H1 (cell line): ENCODE measurements around the gene AIPL1. TPM values are rescaled to one million over a fixed set of nuclear protein-coding genes. Genes with fewer than 3 reads are reported as not detected.

Source experiments
- CTCF ChIA-PET: fragments of 300-600 bp; sonication (Branson Sonifier 250); formaldehyde crosslinking; loops from one replicate; lab custom pipeline; 2021; ENCODE audit not compliant: partially characterized antibody; lab: Charles Lee
- POLR2A ChIA-PET: fragments of 300-600 bp; sonication (Branson Sonifier 250); formaldehyde crosslinking; loops from one replicate; lab custom pipeline; 2021; ENCODE audit warnings: inconsistent platforms; ENCODE audit not compliant: partially characterized antibody; lab: Charles Lee
- DNase-seq, 2 experiments: peaks; one replicate each; pipeline versions ENCODE4 v3.0.0 to v3.0.0-alpha.2; 2010 to 2022; ENCODE audit warnings: low spot score in 2 of 2, low read depth in 1 of 2, mixed read lengths in 1 of 2
- FAIRE-seq: peaks from 2 replicates; lab custom pipeline; 2011; peaks lifted over from hg19 to GRCh38; lab: Jason Lieb, UNC
- H2AFZ ChIP-seq: 2 replicates; pipeline ENCODE4 v1.8.1; 2012; ENCODE audit warnings: low read length, inconsistent platforms
- H2AK5ac ChIP-seq: 2 replicates; pipeline ENCODE4 v1.6.1; 2013; ENCODE audit warnings: low read depth, low read length
- H2BK120ac ChIP-seq: replicated peaks from 2 replicates; pipeline ENCODE3; 2013; ENCODE audit warnings: low read depth, low read length, inconsistent platforms
- H2BK12ac ChIP-seq: 2 replicates; pipeline ENCODE4 v1.6.1; 2013; ENCODE audit warnings: low read depth, low read length
- H2BK15ac ChIP-seq: 2 replicates; pipeline ENCODE4 v1.6.1; 2013; ENCODE audit warnings: low read length
- H2BK20ac ChIP-seq: 2 replicates; pipeline ENCODE4 v1.6.1; 2013; ENCODE audit warnings: low read length
- H2BK5ac ChIP-seq: 2 replicates; pipeline ENCODE4 v1.6.1; 2013; ENCODE audit warnings: low read depth, low read length
- H3K14ac ChIP-seq: 2 replicates; pipeline ENCODE4 v1.6.1; 2013; ENCODE audit warnings: inconsistent platforms; ENCODE audit not compliant: insufficient read length
- H3K18ac ChIP-seq: 2 replicates; pipeline ENCODE4 v1.6.1; 2013; ENCODE audit warnings: low read length; ENCODE audit errors: extremely low read depth
- H3K23ac ChIP-seq: 2 replicates; pipeline ENCODE4 v1.6.1; 2013; ENCODE audit warnings: inconsistent platforms; ENCODE audit not compliant: insufficient read length
- H3K23me2 ChIP-seq: 2 replicates; pipeline ENCODE4 v1.6.1; 2013; ENCODE audit warnings: low read depth, low read length
- H3K27ac ChIP-seq: 2 replicates; pipeline ENCODE4 v1.6.1; 2011; ENCODE audit warnings: low read depth, low read length, inconsistent platforms
- H3K27me3 ChIP-seq, 4 experiments: replicated peaks in 1 of 4; 1 replicate in 1 of 4; 2 replicates in 3 of 4; pipeline versions ENCODE4 v1.6.1 to v1.8.1; 2011 to 2013; ENCODE audit warnings: low read length in 3 of 4, mild to moderate bottlenecking in 3 of 4, inconsistent platforms in 2 of 4, mixed read lengths in 2 of 4, moderate library complexity in 1 of 4; ENCODE audit not compliant: control insufficient read depth in 3 of 4, insufficient read depth in 3 of 4; ENCODE audit errors: extremely low read depth in 1 of 4
- H3K36me3 ChIP-seq, 4 experiments: 2 replicates each; pipeline versions ENCODE4 v1.6.1 to v1.8.1; 2011 to 2013; ENCODE audit warnings: mild to moderate bottlenecking in 4 of 4, low read length in 3 of 4, moderate library complexity in 2 of 4, control low read depth in 1 of 4, inconsistent platforms in 1 of 4; ENCODE audit not compliant: insufficient read depth in 4 of 4, control insufficient read depth in 2 of 4
- H3K4ac ChIP-seq: replicated peaks from 2 replicates; pipeline ENCODE3; 2013; ENCODE audit warnings: low read length, low read depth, mixed read lengths, inconsistent platforms; ENCODE audit not compliant: insufficient read length
- H3K4me1 ChIP-seq, 4 experiments: replicated peaks in 1 of 4; 1 replicate in 1 of 4; 2 replicates in 3 of 4; pipeline versions ENCODE4 v1.6.1 to v1.8.1; 2011 to 2013; ENCODE audit warnings: low read length in 3 of 4, inconsistent platforms in 2 of 4, mixed read lengths in 1 of 4; ENCODE audit not compliant: insufficient read depth in 4 of 4, control insufficient read depth in 3 of 4
- H3K4me2 ChIP-seq, 2 experiments: 2 replicates each; pipeline versions ENCODE4 v1.6.1 to v1.8.1; 2011 to 2013; ENCODE audit warnings: low read depth in 2 of 2, low read length in 2 of 2, control low read depth in 1 of 2, inconsistent platforms in 1 of 2, mild to moderate bottlenecking in 1 of 2; ENCODE audit not compliant: insufficient read depth in 1 of 2
- H3K4me3 ChIP-seq, 4 experiments: fragments of 200-600, 300-600 bp in 1 of 4; sonication (generic), shearing (Covaris generic), sonication (Bioruptor Twin) in 1 of 4; 2 replicates each; pipeline versions ENCODE4 v1.5.1 to v1.8.1; 2011 to 2016; ENCODE audit warnings: low read length in 4 of 4, low read depth in 3 of 4, control low read depth in 2 of 4, inconsistent platforms in 2 of 4, mild to moderate bottlenecking in 2 of 4, mixed read lengths in 1 of 4, moderate library complexity in 1 of 4; ENCODE audit not compliant: insufficient read depth in 2 of 4; ENCODE audit errors: extremely low read depth in 1 of 4
- H3K56ac ChIP-seq: replicated peaks from 2 replicates; pipeline ENCODE3; 2013; ENCODE audit warnings: low read depth, mild to moderate bottlenecking, mixed read lengths, low read length, inconsistent platforms; ENCODE audit not compliant: insufficient read length
- H3K79me1 ChIP-seq: 2 replicates; pipeline ENCODE4 v1.6.1; 2013; ENCODE audit warnings: low read depth, low read length, control low read depth
- H3K79me2 ChIP-seq, 2 experiments: 2 replicates each; pipeline versions ENCODE4 v1.6.1 to v1.8.1; 2012 to 2013; ENCODE audit warnings: low read length in 2 of 2, mild to moderate bottlenecking in 2 of 2, inconsistent platforms in 1 of 2; ENCODE audit not compliant: insufficient read depth in 2 of 2, control insufficient read depth in 1 of 2
- H3K9ac ChIP-seq, 4 experiments: replicated peaks in 1 of 4; 1 replicate in 1 of 4; 2 replicates in 3 of 4; pipeline versions ENCODE4 v1.6.1 to v1.8.1; 2011 to 2013; ENCODE audit warnings: low read depth in 3 of 4, low read length in 3 of 4, control low read depth in 2 of 4, mild to moderate bottlenecking in 2 of 4, moderate library complexity in 2 of 4, inconsistent platforms in 1 of 4; ENCODE audit errors: extremely low read depth in 1 of 4
- H3K9me3 ChIP-seq, 2 experiments: 2 replicates each; pipeline versions ENCODE4 v1.6.1 to v1.8.1; 2012 to 2013; ENCODE audit warnings: mild to moderate bottlenecking in 2 of 2, moderate library complexity in 2 of 2, control low read depth in 1 of 2, inconsistent platforms in 1 of 2, low read depth in 1 of 2, low read length in 1 of 2, mixed read lengths in 1 of 2; ENCODE audit not compliant: insufficient read depth in 2 of 2
- H4K20me1 ChIP-seq, 2 experiments: replicated peaks in 1 of 2; 2 replicates each; pipeline versions ENCODE3 to v1.8.1; 2011 to 2013; ENCODE audit warnings: inconsistent platforms in 2 of 2, low read length in 2 of 2, mild to moderate bottlenecking in 1 of 2; ENCODE audit not compliant: insufficient read depth in 2 of 2, control insufficient read depth in 1 of 2
- H4K5ac ChIP-seq: 2 replicates; pipeline ENCODE4 v1.6.1; 2013; ENCODE audit warnings: low read length, low read depth, mixed read lengths, inconsistent platforms; ENCODE audit not compliant: insufficient read length
- H4K8ac ChIP-seq: 2 replicates; pipeline ENCODE4 v1.8.0; 2013; ENCODE audit warnings: mild to moderate bottlenecking, moderate library complexity, low read length, inconsistent platforms; ENCODE audit not compliant: insufficient read depth; ENCODE audit errors: extremely low read depth
- H4K91ac ChIP-seq: replicated peaks from 2 replicates; pipeline ENCODE3; 2013; ENCODE audit warnings: low read length, mixed read lengths, inconsistent platforms; ENCODE audit not compliant: insufficient read length
- CHD2 ChIP-seq: IDR thresholded peaks from 2 replicates; pipeline ENCODE4 v1.6.1; 2012; ENCODE audit warnings: low read length, improper control_type of control experiment
- CTBP2 ChIP-seq: IDR thresholded peaks from 2 replicates; pipeline ENCODE4 v1.7.0; 2011; ENCODE audit warnings: borderline replicate concordance, mild to moderate bottlenecking, moderate library complexity, mixed read lengths, low read length; ENCODE audit not compliant: insufficient read depth, insufficient read length
- GTF2F1 ChIP-seq: IDR thresholded peaks from 2 replicates; pipeline ENCODE4 v1.6.1; 2012; ENCODE audit warnings: low read depth, low read length, improper control_type of control experiment, borderline replicate concordance
- HDAC6 ChIP-seq: IDR thresholded peaks from one replicate; pipeline ENCODE4 v1.7.1; 2012; ENCODE audit warnings: low read depth, mild to moderate bottlenecking, inconsistent platforms, low read length, moderate library complexity
- JUND ChIP-seq: IDR thresholded peaks from 2 replicates; pipeline ENCODE4 v1.6.1; 2011; ENCODE audit warnings: mild to moderate bottlenecking, improper control_type of control experiment, low read length
- KDM4A ChIP-seq: IDR thresholded peaks from one replicate; pipeline ENCODE4 v1.7.1; 2012; ENCODE audit warnings: low read depth, mild to moderate bottlenecking, moderate library complexity, low read length, inconsistent platforms; ENCODE audit not compliant: severe bottlenecking
- KDM5A ChIP-seq: fragments of 200-600 bp; IDR thresholded peaks from 2 replicates; pipeline ENCODE4 v1.7.1; 2012; ENCODE audit warnings: mild to moderate bottlenecking, low read length, inconsistent platforms, mixed read lengths
- POU5F1 ChIP-seq: IDR thresholded peaks from 2 replicates; pipeline ENCODE4 v1.6.1; 2011; ENCODE audit warnings: low read depth, mild to moderate bottlenecking, low read length, moderate library complexity
- SAP30 ChIP-seq: fragments of 300-600 bp; sonication (generic); IDR thresholded peaks from 2 replicates; pipeline ENCODE4 v1.7.1; 2012; ENCODE audit warnings: low read length, moderate library complexity, mild to moderate bottlenecking, inconsistent platforms; ENCODE audit not compliant: insufficient read depth, insufficient replicate concordance
- WGBS, 2 experiments: shearing (Covaris generic) in 1 of 2; methylation state at CpG; one replicate each; pipeline versions ENCODE4 v1.1.6 to v1.1.7; 2013 to 2015; ENCODE audit warnings: low lambda C conversion rate in 2 of 2, mixed read lengths in 2 of 2, inconsistent platforms in 1 of 2, low coverage in 1 of 2, missing lambda C conversion rate in 1 of 2; ENCODE audit not compliant: insufficient replicate concordance in 2 of 2, insufficient coverage in 1 of 2, insufficient read length in 1 of 2; ENCODE audit errors: extremely low coverage in 1 of 2, missing lambda C conversion rate in 1 of 2; 5-methylcytosine and 5-hydroxymethylcytosine counted together
- polyA plus RNA-seq, 7 experiments: library from polyadenylated mRNA; depleted of rRNA in 3 of 7; stranded (reverse) in 5 of 7; unstranded in 2 of 7; fragments of >200 nt in 5 of 7; fragments of 200-250 nt in 2 of 7; gene quantifications; 1 replicate in 5 of 7; 2 replicates in 1 of 7; 4 replicates in 1 of 7; pipeline versions ENCODE4 v1.2.1 to v1.2.3, GENCODE V29; 2011 to 2013; ENCODE audit warnings: missing spikeins in 2 of 7, mixed read lengths in 2 of 7
- total RNA-seq: library from RNA; stranded (reverse); fragmentation: NEBNext Ultra II Directional; extraction: Animal tissue kit (Norgen Biotek cat#: 25700); gene quantifications from 2 replicates; pipeline ENCODE4 v1.2.1, GENCODE V29; 2021
- TF ChIP-seq, protein P1 (sequence below): IDR thresholded peaks from 2 replicates; pipeline ENCODE4 v1.6.1; 2011; ENCODE audit warnings: low read depth, mild to moderate bottlenecking, low read length; ENCODE audit not compliant: insufficient read depth
- TF ChIP-seq, protein P2 (sequence below), 3 experiments: IDR thresholded peaks; 1 replicate in 2 of 3; 2 replicates in 1 of 3; pipeline versions ENCODE4 v1.5.1 to v1.6.1; 2011; ENCODE audit warnings: low read length in 3 of 3, mild to moderate bottlenecking in 3 of 3, inconsistent platforms in 2 of 3, low read depth in 1 of 3, moderate library complexity in 1 of 3; ENCODE audit not compliant: insufficient read depth in 1 of 3; ENCODE audit errors: control extremely low read depth in 1 of 3

Gene AIPL1
- total and polyA plus RNA-seq, 2 of the 8 experiments (the other 6 are each of a cell fraction or from before 2014, with no cell fraction given) = 0.56 to 0.71 TPM

DNA sequence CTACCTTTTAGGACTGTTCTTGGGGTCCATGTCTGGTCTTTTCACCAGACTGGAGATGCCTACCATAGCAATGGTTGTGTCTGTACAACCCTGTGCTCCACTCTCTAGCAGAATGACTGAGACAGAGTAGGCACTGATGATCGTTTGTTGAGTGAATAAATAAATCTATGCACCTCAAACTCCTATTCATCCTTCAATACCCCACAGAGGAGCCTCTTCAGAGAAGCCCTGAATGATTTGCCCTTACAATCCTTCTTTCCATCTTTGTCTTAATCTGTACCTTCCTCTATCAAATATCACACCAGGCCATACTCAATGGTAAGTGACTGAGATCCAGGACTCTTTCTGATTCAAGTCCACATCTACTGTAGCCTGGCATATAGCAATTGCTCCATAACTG, 32.6 kb upstream of the AIPL1 start:
- ChIA-PET CTCF (interaction anchor here (0.7 to 2.0 kb wide), 2 partner anchors 12 to 36 kb away, joined by 3 to 10 read pairs; no protein-coding TSS in a partner anchor), POLR2A (interaction anchor here (1.4 kb wide), 1 partner anchor 24 kb away, joined by 5 read pairs; no protein-coding TSS in a partner anchor)
- Histone ChIP-seq H2AK5ac (no peak overlapping the region), H3K56ac (no peak overlapping the region), H2BK120ac (no peak overlapping the region), H3K79me1 (no peaks in the 10 kb centered on the region), H2BK20ac (no peak overlapping the region), H2BK5ac (no peak overlapping the region), H3K9ac (no peak overlapping the region), H3K4me1 (peaks cover 0 to 16% (median 6%) of the 10 kb centered on the region in 4 experiments; a peak in 4 of 7 replicates), H3K18ac (no peak overlapping the region), H3K4me2 (no peak overlapping the region), H3K79me2 (no peaks in the 10 kb centered on the region), H3K36me3 (no peaks in the 10 kb centered on the region), H2BK15ac (no peak overlapping the region), H2BK12ac (no peak overlapping the region), H3K14ac (no peak overlapping the region), H4K5ac (no peak overlapping the region), H3K27me3 (no peaks in the 10 kb centered on the region), H3K27ac (no peak overlapping the region), H4K8ac (no peak overlapping the region), H4K91ac (peak overlapping the region; percentile 0), H4K20me1 (no peaks in the 10 kb centered on the region), H3K23me2 (no peaks in the 10 kb centered on the region), H3K23ac (no peak overlapping the region), H3K4me3 (no peak overlapping the region), H3K4ac (no peak overlapping the region), H2AFZ (no peak overlapping the region), H3K9me3 (no peaks in the 10 kb centered on the region)
- FAIRE-seq = no peak
- 83% methylated on average over 1 of the region's 1 CpG; no CpG with 5 or more reads in 1 of the 2 experiments for WGBS, 2 experiments
- DNase-seq = no peak
- TF ChIP-seq, protein P1, sequence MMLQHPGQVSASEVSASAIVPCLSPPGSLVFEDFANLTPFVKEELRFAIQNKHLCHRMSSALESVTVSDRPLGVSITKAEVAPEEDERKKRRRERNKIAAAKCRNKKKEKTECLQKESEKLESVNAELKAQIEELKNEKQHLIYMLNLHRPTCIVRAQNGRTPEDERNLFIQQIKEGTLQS = no peak
- TF ChIP-seq HDAC6 (no peak), POU5F1 (no peak), GTF2F1 (no peak), JUND (no peak), CHD2 (no peak), KDM5A (no peak), SAP30 (no peak), CTBP2 (no peak), KDM4A (no peak)
- TF ChIP-seq, protein P2, sequence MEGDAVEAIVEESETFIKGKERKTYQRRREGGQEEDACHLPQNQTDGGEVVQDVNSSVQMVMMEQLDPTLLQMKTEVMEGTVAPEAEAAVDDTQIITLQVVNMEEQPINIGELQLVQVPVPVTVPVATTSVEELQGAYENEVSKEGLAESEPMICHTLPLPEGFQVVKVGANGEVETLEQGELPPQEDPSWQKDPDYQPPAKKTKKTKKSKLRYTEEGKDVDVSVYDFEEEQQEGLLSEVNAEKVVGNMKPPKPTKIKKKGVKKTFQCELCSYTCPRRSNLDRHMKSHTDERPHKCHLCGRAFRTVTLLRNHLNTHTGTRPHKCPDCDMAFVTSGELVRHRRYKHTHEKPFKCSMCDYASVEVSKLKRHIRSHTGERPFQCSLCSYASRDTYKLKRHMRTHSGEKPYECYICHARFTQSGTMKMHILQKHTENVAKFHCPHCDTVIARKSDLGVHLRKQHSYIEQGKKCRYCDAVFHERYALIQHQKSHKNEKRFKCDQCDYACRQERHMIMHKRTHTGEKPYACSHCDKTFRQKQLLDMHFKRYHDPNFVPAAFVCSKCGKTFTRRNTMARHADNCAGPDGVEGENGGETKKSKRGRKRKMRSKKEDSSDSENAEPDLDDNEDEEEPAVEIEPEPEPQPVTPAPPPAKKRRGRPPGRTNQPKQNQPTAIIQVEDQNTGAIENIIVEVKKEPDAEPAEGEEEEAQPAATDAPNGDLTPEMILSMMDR (IDR thresholded peaks at IDR 0.05; ENCODE audit: control extremely low read depth in 1 of 3, insufficient read depth in 1 of 3, low read depth in 1 of 3, low read length in 3 of 3) = no peak
